Measurements from ENCODE around the gene GPX1. TPM values are rescaled to one million over a fixed set of nuclear protein-coding genes. Genes with fewer than 3 reads are reported as not detected.

The GPX1 gene
- total and polyA plus RNA-seq, 4 donors: 174 to 484 (median 263) TPM

DNA sequence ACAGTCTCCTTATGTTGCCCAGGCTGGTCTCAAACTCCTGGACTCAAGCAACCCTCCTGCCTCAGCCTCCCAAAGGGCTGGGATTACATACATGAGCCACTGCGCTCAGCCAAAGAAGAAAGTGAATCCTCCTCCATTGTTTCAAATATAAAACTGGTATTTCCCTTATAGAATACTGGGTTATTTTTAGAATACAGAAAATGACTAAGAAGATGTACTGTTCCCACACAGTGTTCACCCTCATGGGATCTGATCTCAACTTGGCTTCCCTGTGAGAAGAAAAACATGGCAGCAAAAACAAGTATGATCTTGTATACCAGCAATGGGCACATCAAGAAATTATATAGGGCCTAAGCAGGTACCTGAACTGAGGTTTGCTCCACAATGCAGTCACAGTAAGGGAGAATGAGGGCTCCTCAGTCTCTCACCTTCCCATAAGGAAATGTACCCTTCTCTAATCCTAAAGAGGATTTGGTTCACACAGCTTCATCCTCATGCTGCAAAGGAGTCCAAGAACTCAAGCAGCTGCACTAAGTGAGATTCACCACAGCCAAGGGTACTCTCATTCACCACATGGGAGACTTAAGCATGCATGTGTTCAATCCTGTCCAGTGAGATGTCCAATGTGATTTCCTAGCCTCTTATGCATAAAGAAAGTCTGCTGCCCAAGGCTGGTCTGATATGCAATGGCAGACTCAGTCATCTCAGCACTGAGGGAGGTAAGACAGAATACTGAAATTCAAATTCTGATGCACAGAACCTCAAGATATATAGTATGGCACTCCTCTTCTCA, 44.1 kb downstream of the GPX1 start:
- Histone ChIP-seq H3K4me3 (ENCODE audit: low read length in 2 of 2) (no peak overlapping the region), H3K27me3 (ENCODE audit: control insufficient read depth in 1 of 2, insufficient read depth in 2 of 2, low read length in 1 of 2) (no peaks in the 10 kb centered on the region), H3K4me1 (ENCODE audit: control insufficient read depth in 1 of 2, insufficient read depth in 2 of 2, low read length in 2 of 2) (no peaks in the 10 kb centered on the region), H3K9me3 (ENCODE audit: control insufficient read depth, low read length) (no peaks in the 10 kb centered on the region), H3K27ac (ENCODE audit: low read depth in 1 of 2, low read length in 2 of 2) (no peak overlapping the region), H3K36me3 (ENCODE audit: control insufficient read depth in 1 of 2, insufficient read depth in 2 of 2, low read length in 1 of 2) (peaks cover 6 to 7% of the 10 kb centered on the region in 2 donors)
- DNase-seq (no peak), ATAC-seq (ENCODE audit: low FRiP score) (no peak)
- intact Hi-C loops (cut with DNase I): no loop called here
- WGBS, 2 donors: 84 to 86% methylated on average over 1 of the region's 1 CpG

DNA sequence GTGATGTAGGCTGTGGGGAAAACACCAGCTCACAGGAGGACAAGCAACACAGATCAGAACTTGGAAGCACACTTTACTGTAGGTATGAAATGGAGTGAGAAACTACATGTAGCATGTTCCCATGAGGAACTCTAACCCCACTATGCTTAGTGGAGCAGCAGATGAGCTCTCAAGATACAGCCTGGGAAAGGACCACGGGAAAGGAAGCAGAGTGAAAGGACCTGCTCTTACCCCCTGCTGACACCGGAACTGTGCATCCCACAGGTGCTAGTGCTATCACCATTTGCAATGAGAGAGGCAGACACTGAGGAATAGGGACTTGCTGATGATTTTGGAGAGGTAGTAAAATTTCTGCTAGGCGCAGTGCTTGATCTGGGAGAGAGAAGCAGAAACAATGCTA, 46.9 kb downstream of the GPX1 start:
- Histone ChIP-seq H3K9me3 (ENCODE audit: control insufficient read depth, low read length) (no peaks in the 10 kb centered on the region), H3K4me1 (ENCODE audit: control insufficient read depth in 1 of 2, insufficient read depth in 2 of 2, low read length in 2 of 2) (no peaks in the 10 kb centered on the region), H3K27me3 (ENCODE audit: control insufficient read depth in 1 of 2, insufficient read depth in 2 of 2, low read length in 1 of 2) (no peaks in the 10 kb centered on the region), H3K36me3 (ENCODE audit: control insufficient read depth in 1 of 2, insufficient read depth in 2 of 2, low read length in 1 of 2) (peaks cover 7% of the 10 kb centered on the region in 2 donors), H3K4me3 (ENCODE audit: low read length in 2 of 2) (no peak overlapping the region), H3K27ac (ENCODE audit: low read depth in 1 of 2, low read length in 2 of 2) (no peak overlapping the region)
- 92% methylated on average over 3 of the region's 3 CpGs for WGBS, 2 donors
- ATAC-seq (ENCODE audit: low FRiP score) (no peak), DNase-seq (no peak)
- intact Hi-C loops (cut with DNase I): no loop called here

DNA sequence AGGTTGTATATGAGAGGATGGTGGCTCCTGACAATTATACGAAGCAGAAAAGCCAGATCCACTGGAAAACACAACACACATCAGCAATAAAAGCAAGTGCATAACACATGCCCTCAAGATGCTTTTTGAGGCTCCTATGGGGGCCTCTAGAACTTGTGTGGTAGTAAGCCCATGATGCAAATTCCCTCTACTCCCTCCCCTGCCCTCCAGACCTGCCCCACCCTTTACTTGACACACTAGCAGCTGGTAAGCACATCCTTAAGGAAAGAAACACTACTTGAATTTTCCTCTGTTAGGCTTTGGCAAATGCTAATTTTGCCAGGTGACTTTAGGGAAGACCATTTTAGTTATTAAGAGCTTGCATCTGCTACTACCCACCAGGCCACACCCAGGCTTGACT, 47.5 kb downstream of the GPX1 start:
- H3K27me3 ChIP-seq (ENCODE audit: control insufficient read depth in 1 of 2, insufficient read depth in 2 of 2, low read length in 1 of 2): no peaks in the 10 kb centered on the region
- H3K36me3 ChIP-seq (ENCODE audit: control insufficient read depth in 1 of 2, insufficient read depth in 2 of 2, low read length in 1 of 2): peaks cover 5 to 9% of the 10 kb centered on the region in 2 donors
- H3K4me3 ChIP-seq (ENCODE audit: low read length in 2 of 2): no peak overlapping the region
- ATAC-seq (ENCODE audit: low FRiP score) (no peak), DNase-seq (no peak)
- no peaks in the 10 kb centered on the region for H3K9me3 ChIP-seq (ENCODE audit: control insufficient read depth, low read length)
- no peaks in the 10 kb centered on the region for H3K4me1 ChIP-seq (ENCODE audit: control insufficient read depth in 1 of 2, insufficient read depth in 2 of 2, low read length in 2 of 2)
- intact Hi-C loops (cut with DNase I): no loop called here
- H3K27ac ChIP-seq (ENCODE audit: low read depth in 1 of 2, low read length in 2 of 2): no peak overlapping the region
- 93 to 100% methylated on average over 1 of the region's 1 CpG for WGBS, 2 donors

Other genes with a start within 250 kb of the GPX1 start
- gene USP19, start 237.5 kb downstream of the GPX1 start, total RNA-seq: 10 to 100 TPM; 40.3 to 54.8 TPM
- gene USP19, start 237.5 kb downstream of the GPX1 start, polyA plus RNA-seq: 10 to 100 TPM; 22.7 to 31.0 TPM
- 100 to 1,000 TPM; 362 to 707 TPM for gene LAMB2, start 225.3 kb downstream of the GPX1 start, total RNA-seq
- gene LAMB2, start 225.3 kb downstream of the GPX1 start, polyA plus RNA-seq: 1,000 to 10,000 TPM in 1 of 2 donors, 100 to 1,000 TPM in 1; 200 to 1,923 TPM
- 10 to 100 TPM; 13.2 to 16.6 TPM for gene CCDC71, start 192.0 kb downstream of the GPX1 start, total RNA-seq
- gene CCDC71, start 192.0 kb downstream of the GPX1 start, polyA plus RNA-seq: 10 to 100 TPM in 1 of 2 donors, 1 to 10 TPM in 1; 1.8 to 11.8 TPM
- gene KLHDC8B, start 186.8 kb downstream of the GPX1 start, total RNA-seq: 10 to 100 TPM; 27.0 to 40.2 TPM
- gene KLHDC8B, start 186.8 kb downstream of the GPX1 start, polyA plus RNA-seq: 10 to 100 TPM; 16.0 to 31.3 TPM
- gene C3orf62, start 81.1 kb downstream of the GPX1 start, total RNA-seq: 1 to 10 TPM; 4.3 to 5.9 TPM
- 1 to 10 TPM; 3.8 to 8.0 TPM for gene C3orf62, start 81.1 kb downstream of the GPX1 start, polyA plus RNA-seq
- 10 to 100 TPM; 65.0 to 81.5 TPM for gene USP4, start 18.3 kb downstream of the GPX1 start, total RNA-seq
- 10 to 100 TPM; 18.3 to 60.5 TPM for gene USP4, start 18.3 kb downstream of the GPX1 start, polyA plus RNA-seq
- gene RHOA, start 53.6 kb upstream of the GPX1 start, total RNA-seq: 100 to 1,000 TPM; 465 to 552 TPM
- 100 to 1,000 TPM; 367 to 580 TPM for gene RHOA, start 53.6 kb upstream of the GPX1 start, polyA plus RNA-seq
- gene TCTA, start 54.1 kb upstream of the GPX1 start, total RNA-seq: 10 to 100 TPM; 23.8 to 27.2 TPM
- gene TCTA, start 54.1 kb upstream of the GPX1 start, polyA plus RNA-seq: 10 to 100 TPM; 24.8 to 27.3 TPM
- gene AMT, start 64.1 kb upstream of the GPX1 start, total RNA-seq: 10 to 100 TPM in 1 of 2 donors, 1 to 10 TPM in 1; 3.6 to 11.3 TPM
- gene AMT, start 64.1 kb upstream of the GPX1 start, polyA plus RNA-seq: 10 to 100 TPM; 12.6 to 70.8 TPM
- 10 to 100 TPM; 10.7 to 25.6 TPM for gene NICN1, start 71.0 kb upstream of the GPX1 start, total RNA-seq
- gene NICN1, start 71.0 kb upstream of the GPX1 start, polyA plus RNA-seq: 10 to 100 TPM in 1 of 2 donors, 1 to 10 TPM in 1; 5.5 to 23.4 TPM
- 10 to 100 TPM; 70.3 to 87.4 TPM for gene DAG1, start 111.9 kb upstream of the GPX1 start, total RNA-seq
- 10 to 100 TPM; 15.3 to 25.3 TPM for gene DAG1, start 111.9 kb upstream of the GPX1 start, polyA plus RNA-seq
- under 1 TPM; 0.42 to 0.75 TPM for gene BSN, start 196.1 kb upstream of the GPX1 start, total RNA-seq
- gene BSN, start 196.1 kb upstream of the GPX1 start, polyA plus RNA-seq: under 1 TPM in 1 of 2 donors, not detected in 1; 0.08 TPM